ENCODE results near the gene SCYL2.

The SCYL2 gene

DNA sequence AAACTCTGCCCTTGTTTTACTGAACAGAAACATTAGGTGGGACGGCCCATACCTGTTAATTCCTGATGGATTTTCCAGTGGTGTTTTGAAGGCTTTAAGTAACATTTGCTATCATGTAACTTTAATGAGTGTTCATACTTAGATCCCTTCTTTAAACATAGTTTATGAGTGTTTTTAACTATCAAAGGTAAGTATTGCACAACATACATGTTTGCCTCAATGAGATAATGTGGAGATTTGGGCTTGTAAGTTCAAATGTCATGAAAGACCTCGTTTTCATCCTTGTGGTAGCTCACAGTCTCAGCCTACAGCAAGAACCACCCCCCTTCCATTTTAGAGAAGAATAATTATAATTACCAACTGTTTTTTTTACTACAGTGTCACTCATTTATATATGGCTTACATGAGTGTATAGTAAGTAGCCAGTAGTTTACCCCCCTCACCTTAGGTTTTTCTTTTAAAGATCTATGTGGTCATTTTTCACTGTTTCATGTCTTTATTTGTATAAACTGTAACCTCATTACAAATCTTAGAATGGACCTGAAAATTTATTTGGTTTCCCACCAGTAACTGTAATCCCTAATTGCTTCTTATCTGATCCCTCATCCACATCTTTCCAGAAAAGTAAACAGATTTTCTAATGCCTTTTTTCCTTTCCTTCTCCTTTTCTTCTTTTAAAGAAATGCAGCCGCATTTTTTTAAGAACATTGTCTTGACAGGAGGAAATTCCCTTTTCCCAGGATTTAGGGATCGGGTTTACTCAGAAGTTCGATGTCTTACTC lies 47.5 kb upstream of the SCYL2 start (continued):
- TF ChIP-seq, protein P1, sequence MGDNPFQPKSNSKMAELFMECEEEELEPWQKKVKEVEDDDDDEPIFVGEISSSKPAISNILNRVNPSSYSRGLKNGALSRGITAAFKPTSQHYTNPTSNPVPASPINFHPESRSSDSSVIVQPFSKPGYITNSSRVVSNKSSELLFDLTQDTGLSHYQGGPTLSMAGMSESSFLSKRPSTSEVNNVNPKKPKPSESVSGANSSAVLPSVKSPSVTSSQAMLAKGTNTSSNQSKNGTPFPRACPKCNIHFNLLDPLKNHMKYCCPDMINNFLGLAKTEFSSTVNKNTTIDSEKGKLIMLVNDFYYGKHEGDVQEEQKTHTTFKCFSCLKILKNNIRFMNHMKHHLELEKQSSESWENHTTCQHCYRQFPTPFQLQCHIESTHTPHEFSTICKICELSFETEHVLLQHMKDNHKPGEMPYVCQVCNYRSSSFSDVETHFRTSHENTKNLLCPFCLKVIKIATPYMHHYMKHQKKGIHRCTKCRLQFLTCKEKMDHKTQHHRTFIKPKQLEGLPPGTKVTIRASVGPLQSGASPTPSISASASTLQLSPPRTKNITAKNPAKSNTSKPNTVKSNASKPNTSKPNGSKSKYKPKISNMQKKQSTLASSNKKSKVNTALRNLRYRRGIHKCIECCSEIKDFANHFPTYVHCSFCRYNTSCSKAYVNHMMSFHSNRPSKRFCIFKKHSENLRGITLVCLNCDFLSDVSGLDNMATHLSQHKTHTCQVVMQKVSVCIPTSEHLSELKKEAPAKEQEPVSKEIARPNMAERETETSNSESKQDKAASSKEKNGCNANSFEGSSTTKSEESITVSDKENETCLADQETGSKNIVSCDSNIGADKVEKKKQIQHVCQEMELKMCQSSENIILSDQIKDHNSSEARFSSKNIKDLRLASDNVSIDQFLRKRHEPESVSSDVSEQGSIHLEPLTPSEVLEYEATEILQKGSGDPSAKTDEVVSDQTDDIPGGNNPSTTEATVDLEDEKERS (tag by site-specific recombination; IDR thresholded peaks at IDR 0.05) = no peak
- TF ChIP-seq ZNF335 (tag by site-specific recombination; conservative IDR thresholded peaks at IDR 0.05) = no peak
- TF ChIP-seq ZNF571 (tag by site-specific recombination; IDR thresholded peaks at IDR 0.05) = no peak
- TF ChIP-seq, protein P2, sequence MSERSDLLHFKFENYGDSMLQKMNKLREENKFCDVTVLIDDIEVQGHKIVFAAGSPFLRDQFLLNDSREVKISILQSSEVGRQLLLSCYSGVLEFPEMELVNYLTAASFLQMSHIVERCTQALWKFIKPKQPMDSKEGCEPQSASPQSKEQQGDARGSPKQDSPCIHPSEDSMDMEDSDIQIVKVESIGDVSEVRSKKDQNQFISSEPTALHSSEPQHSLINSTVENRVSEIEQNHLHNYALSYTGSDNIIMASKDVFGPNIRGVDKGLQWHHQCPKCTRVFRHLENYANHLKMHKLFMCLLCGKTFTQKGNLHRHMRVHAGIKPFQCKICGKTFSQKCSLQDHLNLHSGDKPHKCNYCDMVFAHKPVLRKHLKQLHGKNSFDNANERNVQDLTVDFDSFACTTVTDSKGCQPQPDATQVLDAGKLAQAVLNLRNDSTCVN (tag by site-specific recombination; optimal IDR thresholded peaks at IDR 0.05) = no peak
- no peak for TF ChIP-seq ZNF140 (tag by site-specific recombination; IDR thresholded peaks at IDR 0.05)
- no peak for TF ChIP-seq ZNF791 (tag by site-specific recombination; IDR thresholded peaks at IDR 0.05)
- no peak for TF ChIP-seq ZNF747 (tag by site-specific recombination; IDR thresholded peaks at IDR 0.05)
- TF ChIP-seq ZSCAN23 (tag by site-specific recombination; IDR thresholded peaks at IDR 0.05) = no peak
- TF ChIP-seq ZEB2 (tag by site-specific recombination; IDR thresholded peaks at IDR 0.05) = no peak
- TF ChIP-seq, protein P3, sequence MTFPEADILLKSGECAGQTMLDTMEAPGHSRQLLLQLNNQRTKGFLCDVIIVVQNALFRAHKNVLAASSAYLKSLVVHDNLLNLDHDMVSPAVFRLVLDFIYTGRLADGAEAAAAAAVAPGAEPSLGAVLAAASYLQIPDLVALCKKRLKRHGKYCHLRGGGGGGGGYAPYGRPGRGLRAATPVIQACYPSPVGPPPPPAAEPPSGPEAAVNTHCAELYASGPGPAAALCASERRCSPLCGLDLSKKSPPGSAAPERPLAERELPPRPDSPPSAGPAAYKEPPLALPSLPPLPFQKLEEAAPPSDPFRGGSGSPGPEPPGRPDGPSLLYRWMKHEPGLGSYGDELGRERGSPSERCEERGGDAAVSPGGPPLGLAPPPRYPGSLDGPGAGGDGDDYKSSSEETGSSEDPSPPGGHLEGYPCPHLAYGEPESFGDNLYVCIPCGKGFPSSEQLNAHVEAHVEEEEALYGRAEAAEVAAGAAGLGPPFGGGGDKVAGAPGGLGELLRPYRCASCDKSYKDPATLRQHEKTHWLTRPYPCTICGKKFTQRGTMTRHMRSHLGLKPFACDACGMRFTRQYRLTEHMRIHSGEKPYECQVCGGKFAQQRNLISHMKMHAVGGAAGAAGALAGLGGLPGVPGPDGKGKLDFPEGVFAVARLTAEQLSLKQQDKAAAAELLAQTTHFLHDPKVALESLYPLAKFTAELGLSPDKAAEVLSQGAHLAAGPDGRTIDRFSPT (tag by site-specific recombination; IDR thresholded peaks at IDR 0.05) = 0 out of 2 replicates have a peak, but pooled peaks have one; percentile 14
- TF ChIP-seq ZNF555 (tag by site-specific recombination; conservative IDR thresholded peaks at IDR 0.05) = no peak
- TF ChIP-seq, protein P4, sequence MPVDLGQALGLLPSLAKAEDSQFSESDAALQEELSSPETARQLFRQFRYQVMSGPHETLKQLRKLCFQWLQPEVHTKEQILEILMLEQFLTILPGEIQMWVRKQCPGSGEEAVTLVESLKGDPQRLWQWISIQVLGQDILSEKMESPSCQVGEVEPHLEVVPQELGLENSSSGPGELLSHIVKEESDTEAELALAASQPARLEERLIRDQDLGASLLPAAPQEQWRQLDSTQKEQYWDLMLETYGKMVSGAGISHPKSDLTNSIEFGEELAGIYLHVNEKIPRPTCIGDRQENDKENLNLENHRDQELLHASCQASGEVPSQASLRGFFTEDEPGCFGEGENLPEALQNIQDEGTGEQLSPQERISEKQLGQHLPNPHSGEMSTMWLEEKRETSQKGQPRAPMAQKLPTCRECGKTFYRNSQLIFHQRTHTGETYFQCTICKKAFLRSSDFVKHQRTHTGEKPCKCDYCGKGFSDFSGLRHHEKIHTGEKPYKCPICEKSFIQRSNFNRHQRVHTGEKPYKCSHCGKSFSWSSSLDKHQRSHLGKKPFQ (tag by site-specific recombination; IDR thresholded peaks at IDR 0.05) = 0 out of 2 replicates have a peak, but pooled peaks have one; percentile 13
- TF ChIP-seq, protein P5, sequence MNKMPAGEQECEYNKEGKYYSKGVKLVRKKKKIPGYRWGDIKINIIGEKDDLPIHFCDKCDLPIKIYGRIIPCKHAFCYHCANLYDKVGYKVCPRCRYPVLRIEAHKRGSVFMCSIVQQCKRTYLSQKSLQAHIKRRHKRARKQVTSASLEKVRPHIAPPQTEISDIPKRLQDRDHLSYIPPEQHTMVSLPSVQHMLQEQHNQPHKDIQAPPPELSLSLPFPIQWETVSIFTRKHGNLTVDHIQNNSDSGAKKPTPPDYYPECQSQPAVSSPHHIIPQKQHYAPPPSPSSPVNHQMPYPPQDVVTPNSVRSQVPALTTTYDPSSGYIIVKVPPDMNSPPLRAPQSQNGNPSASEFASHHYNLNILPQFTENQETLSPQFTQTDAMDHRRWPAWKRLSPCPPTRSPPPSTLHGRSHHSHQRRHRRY (tag by site-specific recombination; IDR thresholded peaks at IDR 0.05) = no peak
- TF ChIP-seq, protein P6, sequence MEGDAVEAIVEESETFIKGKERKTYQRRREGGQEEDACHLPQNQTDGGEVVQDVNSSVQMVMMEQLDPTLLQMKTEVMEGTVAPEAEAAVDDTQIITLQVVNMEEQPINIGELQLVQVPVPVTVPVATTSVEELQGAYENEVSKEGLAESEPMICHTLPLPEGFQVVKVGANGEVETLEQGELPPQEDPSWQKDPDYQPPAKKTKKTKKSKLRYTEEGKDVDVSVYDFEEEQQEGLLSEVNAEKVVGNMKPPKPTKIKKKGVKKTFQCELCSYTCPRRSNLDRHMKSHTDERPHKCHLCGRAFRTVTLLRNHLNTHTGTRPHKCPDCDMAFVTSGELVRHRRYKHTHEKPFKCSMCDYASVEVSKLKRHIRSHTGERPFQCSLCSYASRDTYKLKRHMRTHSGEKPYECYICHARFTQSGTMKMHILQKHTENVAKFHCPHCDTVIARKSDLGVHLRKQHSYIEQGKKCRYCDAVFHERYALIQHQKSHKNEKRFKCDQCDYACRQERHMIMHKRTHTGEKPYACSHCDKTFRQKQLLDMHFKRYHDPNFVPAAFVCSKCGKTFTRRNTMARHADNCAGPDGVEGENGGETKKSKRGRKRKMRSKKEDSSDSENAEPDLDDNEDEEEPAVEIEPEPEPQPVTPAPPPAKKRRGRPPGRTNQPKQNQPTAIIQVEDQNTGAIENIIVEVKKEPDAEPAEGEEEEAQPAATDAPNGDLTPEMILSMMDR (tag by site-specific recombination; IDR thresholded peaks at IDR 0.05) = no peak
- no peak for TF ChIP-seq ZNF549 (tag by site-specific recombination; IDR thresholded peaks at IDR 0.05)
- no peak for TF ChIP-seq ZBTB21 (tag by site-specific recombination; IDR thresholded peaks at IDR 0.05)
- TF ChIP-seq ZNF10 (tag by site-specific recombination; IDR thresholded peaks at IDR 0.05) = 0 out of 2 replicates have a peak, but pooled peaks have one; percentile 16
- TF ChIP-seq GLI2 (tag by site-specific recombination; IDR thresholded peaks at IDR 0.05; ENCODE audit: borderline replicate concordance, low read depth) = no peak
- TF ChIP-seq ZNF37A (tag by site-specific recombination; IDR thresholded peaks at IDR 0.05) = no peak
- TF ChIP-seq, protein P7, sequence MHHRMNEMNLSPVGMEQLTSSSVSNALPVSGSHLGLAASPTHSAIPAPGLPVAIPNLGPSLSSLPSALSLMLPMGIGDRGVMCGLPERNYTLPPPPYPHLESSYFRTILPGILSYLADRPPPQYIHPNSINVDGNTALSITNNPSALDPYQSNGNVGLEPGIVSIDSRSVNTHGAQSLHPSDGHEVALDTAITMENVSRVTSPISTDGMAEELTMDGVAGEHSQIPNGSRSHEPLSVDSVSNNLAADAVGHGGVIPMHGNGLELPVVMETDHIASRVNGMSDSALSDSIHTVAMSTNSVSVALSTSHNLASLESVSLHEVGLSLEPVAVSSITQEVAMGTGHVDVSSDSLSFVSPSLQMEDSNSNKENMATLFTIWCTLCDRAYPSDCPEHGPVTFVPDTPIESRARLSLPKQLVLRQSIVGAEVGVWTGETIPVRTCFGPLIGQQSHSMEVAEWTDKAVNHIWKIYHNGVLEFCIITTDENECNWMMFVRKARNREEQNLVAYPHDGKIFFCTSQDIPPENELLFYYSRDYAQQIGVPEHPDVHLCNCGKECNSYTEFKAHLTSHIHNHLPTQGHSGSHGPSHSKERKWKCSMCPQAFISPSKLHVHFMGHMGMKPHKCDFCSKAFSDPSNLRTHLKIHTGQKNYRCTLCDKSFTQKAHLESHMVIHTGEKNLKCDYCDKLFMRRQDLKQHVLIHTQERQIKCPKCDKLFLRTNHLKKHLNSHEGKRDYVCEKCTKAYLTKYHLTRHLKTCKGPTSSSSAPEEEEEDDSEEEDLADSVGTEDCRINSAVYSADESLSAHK (tag by site-specific recombination; IDR thresholded peaks at IDR 0.05) = 0 out of 2 replicates have a peak, but pooled peaks have one; percentile 21
- no peak for TF ChIP-seq MYNN (tag by site-specific recombination; IDR thresholded peaks at IDR 0.05; ENCODE audit: borderline replicate concordance)
- no peak for TF ChIP-seq ZFP69B (tag by site-specific recombination; IDR thresholded peaks at IDR 0.05)
- peak; percentile 64 for TF ChIP-seq ZXDB (tag by site-specific recombination; IDR thresholded peaks at IDR 0.05)
- no peak for TF ChIP-seq ZFP41 (tag by site-specific recombination; IDR thresholded peaks at IDR 0.05; ENCODE audit: borderline replicate concordance)
- no peak for TF ChIP-seq ZNF792 (tag by site-specific recombination; IDR thresholded peaks at IDR 0.05)

Measured in HEK293 (cell line).